A673 (cell line): ENCODE measurements around the gene MLN. TPM values are rescaled to one million over a fixed set of nuclear protein-coding genes. Genes with fewer than 3 reads are reported as not detected.

ENCODE experiments used
- BruUV-seq: library from RNA; stranded (reverse); fragments of 400-500 nt; replicated peaks from 2 replicates; lab custom pipeline; 2021; lab: Mats Ljungman, UMichigan
- CTCF ChIA-PET: fragments of 300-600 bp; sonication (Branson Sonifier 250); formaldehyde crosslinking; loops from one replicate; lab custom pipeline; 2022; ENCODE audit warnings: antibody characterized with exemption; lab: Charles Lee
- POLR2A ChIA-PET: fragments of 300-600 bp; sonication (Branson Sonifier 250); formaldehyde crosslinking; loops from one replicate; lab custom pipeline; 2022; ENCODE audit warnings: antibody characterized with exemption; ENCODE audit not compliant: low non-redundant PET; lab: Charles Lee
- DNase-seq: peaks from one replicate; pipeline ENCODE4 v3.0.0-alpha.2; 2015; ENCODE audit warnings: low spot score
- H3K27ac ChIP-seq: fragments of 200-600 bp; sonication (generic); 2 replicates; pipeline ENCODE4 v1.5.1; 2016; ENCODE audit warnings: mixed run types, low read depth, mild to moderate bottlenecking, mixed read lengths, antibody characterized with exemption, low read length; ENCODE audit not compliant: poor library complexity, severe bottlenecking
- H3K27me3 ChIP-seq: fragments of 200-600 bp; sonication (generic); replicated peaks from 2 replicates; pipeline ENCODE4 v1.6.1; 2017; ENCODE audit warnings: mixed run types, low read depth, mild to moderate bottlenecking, mixed read lengths, antibody characterized with exemption, low read length; ENCODE audit not compliant: insufficient read depth, poor library complexity
- H3K36me3 ChIP-seq: fragments of 200-600 bp; sonication (generic); 2 replicates; pipeline ENCODE4 v1.6.1; 2016; ENCODE audit warnings: mixed run types, mild to moderate bottlenecking, mixed read lengths, antibody characterized with exemption, low read length; ENCODE audit not compliant: insufficient read depth, poor library complexity, severe bottlenecking
- H3K4me1 ChIP-seq: fragments of 200-600 bp; sonication (generic); 2 replicates; pipeline ENCODE4 v1.6.1; 2017; ENCODE audit warnings: mixed run types, mild to moderate bottlenecking, mixed read lengths, antibody characterized with exemption, low read length; ENCODE audit not compliant: insufficient read depth, poor library complexity, severe bottlenecking
- H3K4me3 ChIP-seq: fragments of 200-600 bp; sonication (generic); 2 replicates; pipeline ENCODE4 v1.5.1; 2016; ENCODE audit warnings: low read depth, mixed run types, mild to moderate bottlenecking, mixed read lengths, low read length; ENCODE audit not compliant: poor library complexity, severe bottlenecking
- H3K9me3 ChIP-seq: fragments of 200-600 bp; sonication (generic); 2 replicates; pipeline ENCODE4 v1.6.1; 2016; ENCODE audit warnings: mixed run types, low read depth, mild to moderate bottlenecking, mixed read lengths, antibody characterized with exemption, low read length; ENCODE audit not compliant: poor library complexity, severe bottlenecking
- CTCF ChIP-seq: fragments of 300-800, 200-600 bp; sonication (generic); conservative IDR thresholded peaks from 2 replicates; pipeline ENCODE4 v1.5.1; 2017; ENCODE audit warnings: low read depth, mild to moderate bottlenecking, antibody characterized with exemption, low read length, moderate library complexity, mixed read lengths
- EZH2 ChIP-seq: fragments of 200-600 bp; sonication (generic); IDR thresholded peaks from 2 replicates; pipeline ENCODE4 v1.6.1; 2017; ENCODE audit warnings: borderline replicate concordance, low read depth, mild to moderate bottlenecking, mixed read lengths, antibody characterized with exemption, low read length; ENCODE audit not compliant: poor library complexity, severe bottlenecking
- intact Hi-C: fragments of 100-400 bp; cut with micrococcal nuclease; formaldehyde crosslinking; loops from one replicate; pipeline ENCODE4 v1.10.0; 2022; ENCODE audit not compliant: unreplicated experiment
- total RNA-seq: library from RNA; stranded (reverse); gene quantifications from 2 replicates; pipeline ENCODE4 v1.2.3, GENCODE V29; 2021

The MLN gene
- total RNA-seq, 1 experiment from 2014 or later: not detected

- Histone ChIP-seq H3K4me3 (no peak overlapping the region), H3K4me1 (peaks cover 52% of the 10 kb centered on the region), H3K9me3 (no peaks in the 10 kb centered on the region), H3K27ac (peak overlapping the region; percentile 97), H3K36me3 (peaks cover 11% of the 10 kb centered on the region), H3K27me3 (no peaks in the 10 kb centered on the region)
- ChIA-PET POLR2A (no interaction called here), CTCF (interaction anchor here (0.6 to 1.1 kb wide), 3 partner anchors 20 to 451 kb away, joined by 4 to 8 read pairs (median 5); partner anchors contain the start of genes UQCC2 and ZBTB22)
- no peak for TF ChIP-seq EZH2
- TF ChIP-seq CTCF: peak; percentile 96
- no TSS peak for BruUV-seq
- peak; percentile 89 for DNase-seq
- intact Hi-C loops: no loop called here
These were observed 35.1 kb downstream of the MLN start for GRCh38 chr6:33768644-33769120.

GRCh38 chr6:33766921-33767907 lies 36.6 kb downstream of the MLN start:
- CTCF ChIA-PET: interaction anchor here (1.1 kb wide), 1 partner anchor 56 kb away, joined by 5 read pairs; the partner anchor contains the start of gene UQCC2
- POLR2A ChIA-PET: interaction anchor here (0.7 kb wide), 1 partner anchor 23 kb away, joined by 3 read pairs; no protein-coding TSS in a partner anchor
- Histone ChIP-seq H3K9me3 (no peaks in the 10 kb centered on the region), H3K27ac (no peak overlapping the region), H3K4me1 (peaks cover 37% of the 10 kb centered on the region), H3K36me3 (peaks cover 3% of the 10 kb centered on the region), H3K27me3 (no peaks in the 10 kb centered on the region), H3K4me3 (no peak overlapping the region)
- intact Hi-C loops: no loop called here
- BruUV-seq: no TSS peak
- DNase-seq: no peak
- TF ChIP-seq CTCF: no peak
- TF ChIP-seq EZH2: no peak

- ChIA-PET POLR2A (no interaction called here), CTCF (no interaction called here)
- BruUV-seq: no TSS peak
- Histone ChIP-seq H3K36me3 (no peaks in the 10 kb centered on the region), H3K4me1 (peaks cover 26% of the 10 kb centered on the region), H3K9me3 (no peaks in the 10 kb centered on the region), H3K4me3 (no peak overlapping the region), H3K27ac (no peak overlapping the region), H3K27me3 (no peaks in the 10 kb centered on the region)
- TF ChIP-seq EZH2 (no peak), CTCF (no peak)
- no peak for DNase-seq
- intact Hi-C loops: no loop called here
These were observed 38.4 kb downstream of the MLN start for GRCh38 chr6:33765368-33765767.
